ENCODE measurements around the gene RSPH10B2.
"Not testable (repeated sequence)": the region's sequence is repeated elsewhere in the genome, so short reads cannot be mapped to it uniquely, and the experiment has no call there.

DNA sequence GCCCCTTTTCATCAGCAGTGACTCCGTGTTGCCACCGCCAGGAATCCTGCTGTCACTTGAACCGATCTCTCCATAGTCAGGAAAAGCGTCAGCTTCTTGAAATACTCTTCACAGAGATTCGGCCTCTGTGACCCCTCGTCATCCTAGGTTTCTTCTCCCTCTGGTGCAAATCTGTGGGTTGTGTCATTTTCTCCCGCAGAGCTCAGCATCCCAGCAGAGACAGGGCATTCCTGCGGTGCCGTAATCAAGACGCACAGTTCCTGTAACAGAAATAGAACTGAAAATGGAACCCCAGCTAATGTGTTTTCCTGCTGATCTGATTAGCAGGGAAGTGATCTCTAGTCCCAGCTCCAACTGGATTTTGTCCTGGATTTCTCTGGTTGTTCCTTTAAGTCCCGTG is 40.4 kb downstream of the RSPH10B2 start:
- TF ChIP-seq, protein P1, sequence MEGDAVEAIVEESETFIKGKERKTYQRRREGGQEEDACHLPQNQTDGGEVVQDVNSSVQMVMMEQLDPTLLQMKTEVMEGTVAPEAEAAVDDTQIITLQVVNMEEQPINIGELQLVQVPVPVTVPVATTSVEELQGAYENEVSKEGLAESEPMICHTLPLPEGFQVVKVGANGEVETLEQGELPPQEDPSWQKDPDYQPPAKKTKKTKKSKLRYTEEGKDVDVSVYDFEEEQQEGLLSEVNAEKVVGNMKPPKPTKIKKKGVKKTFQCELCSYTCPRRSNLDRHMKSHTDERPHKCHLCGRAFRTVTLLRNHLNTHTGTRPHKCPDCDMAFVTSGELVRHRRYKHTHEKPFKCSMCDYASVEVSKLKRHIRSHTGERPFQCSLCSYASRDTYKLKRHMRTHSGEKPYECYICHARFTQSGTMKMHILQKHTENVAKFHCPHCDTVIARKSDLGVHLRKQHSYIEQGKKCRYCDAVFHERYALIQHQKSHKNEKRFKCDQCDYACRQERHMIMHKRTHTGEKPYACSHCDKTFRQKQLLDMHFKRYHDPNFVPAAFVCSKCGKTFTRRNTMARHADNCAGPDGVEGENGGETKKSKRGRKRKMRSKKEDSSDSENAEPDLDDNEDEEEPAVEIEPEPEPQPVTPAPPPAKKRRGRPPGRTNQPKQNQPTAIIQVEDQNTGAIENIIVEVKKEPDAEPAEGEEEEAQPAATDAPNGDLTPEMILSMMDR (IDR thresholded peaks at IDR 0.05), result not testable (repeated sequence)
- TF ChIP-seq, protein P2, sequence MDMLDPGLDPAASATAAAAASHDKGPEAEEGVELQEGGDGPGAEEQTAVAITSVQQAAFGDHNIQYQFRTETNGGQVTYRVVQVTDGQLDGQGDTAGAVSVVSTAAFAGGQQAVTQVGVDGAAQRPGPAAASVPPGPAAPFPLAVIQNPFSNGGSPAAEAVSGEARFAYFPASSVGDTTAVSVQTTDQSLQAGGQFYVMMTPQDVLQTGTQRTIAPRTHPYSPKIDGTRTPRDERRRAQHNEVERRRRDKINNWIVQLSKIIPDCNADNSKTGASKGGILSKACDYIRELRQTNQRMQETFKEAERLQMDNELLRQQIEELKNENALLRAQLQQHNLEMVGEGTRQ (IDR thresholded peaks at IDR 0.05; ENCODE audit: borderline replicate concordance, low read depth, low read length), result not testable (repeated sequence)
- not testable (repeated sequence) for TF ChIP-seq RAD21 (IDR thresholded peaks at IDR 0.05; ENCODE audit: low read length)
- TF ChIP-seq, protein P3, sequence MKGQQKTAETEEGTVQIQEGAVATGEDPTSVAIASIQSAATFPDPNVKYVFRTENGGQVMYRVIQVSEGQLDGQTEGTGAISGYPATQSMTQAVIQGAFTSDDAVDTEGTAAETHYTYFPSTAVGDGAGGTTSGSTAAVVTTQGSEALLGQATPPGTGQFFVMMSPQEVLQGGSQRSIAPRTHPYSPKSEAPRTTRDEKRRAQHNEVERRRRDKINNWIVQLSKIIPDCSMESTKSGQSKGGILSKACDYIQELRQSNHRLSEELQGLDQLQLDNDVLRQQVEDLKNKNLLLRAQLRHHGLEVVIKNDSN (IDR thresholded peaks at IDR 0.05; ENCODE audit: borderline replicate concordance, low read depth), result not testable (repeated sequence)

Measured in SK-N-SH (cell line).